ENCODE results near the gene MEAK7.

The MEAK7 gene

GRCh38 chr16:84535851-84536250 lies 31.4 kb upstream of the MEAK7 start:
- in situ Hi-C loops (cut with MboI; ENCODE audit: low sequenced_read_pairs) = loop anchor here (25.0 kb wide), 1 partner anchor 426 kb away; no protein-coding TSS in a partner anchor

DNA sequence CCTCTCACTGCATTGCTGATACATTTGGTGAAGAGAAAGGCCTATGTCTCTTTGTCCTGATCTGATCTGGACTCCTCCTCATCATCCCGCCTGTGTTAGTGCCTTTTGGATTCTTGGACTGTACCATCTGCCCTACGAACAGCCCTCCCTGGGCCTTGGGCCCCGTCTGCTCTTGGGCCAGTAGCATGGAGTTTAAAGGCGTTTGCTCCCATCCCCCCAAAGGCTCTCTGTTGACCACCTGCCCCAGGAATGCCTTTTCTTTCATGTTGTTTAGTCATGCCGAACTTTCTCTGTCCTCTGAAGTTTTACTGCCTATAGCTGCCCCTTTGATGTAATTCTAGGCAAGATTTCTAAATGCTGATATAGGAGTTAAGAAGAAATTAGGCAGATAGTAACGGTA lies 30.9 kb upstream of the MEAK7 start:
- in situ Hi-C loops (cut with MboI; ENCODE audit: low sequenced_read_pairs) = loop anchor here (25.0 kb wide), 1 partner anchor 427 kb away; no protein-coding TSS in a partner anchor

GRCh38 chr16:84534815-84535214 lies 30.4 kb upstream of the MEAK7 start:
- in situ Hi-C loops (cut with MboI; ENCODE audit: low sequenced_read_pairs) = loop anchor here (25.0 kb wide), 1 partner anchor 427 kb away; no protein-coding TSS in a partner anchor

GRCh38 chr16:84532855-84533486 lies 28.5 kb upstream of the MEAK7 start:
- in situ Hi-C loops (cut with MboI; ENCODE audit: low sequenced_read_pairs) = loop anchor here (25.0 kb wide), 1 partner anchor 429 kb away; no protein-coding TSS in a partner anchor

DNA sequence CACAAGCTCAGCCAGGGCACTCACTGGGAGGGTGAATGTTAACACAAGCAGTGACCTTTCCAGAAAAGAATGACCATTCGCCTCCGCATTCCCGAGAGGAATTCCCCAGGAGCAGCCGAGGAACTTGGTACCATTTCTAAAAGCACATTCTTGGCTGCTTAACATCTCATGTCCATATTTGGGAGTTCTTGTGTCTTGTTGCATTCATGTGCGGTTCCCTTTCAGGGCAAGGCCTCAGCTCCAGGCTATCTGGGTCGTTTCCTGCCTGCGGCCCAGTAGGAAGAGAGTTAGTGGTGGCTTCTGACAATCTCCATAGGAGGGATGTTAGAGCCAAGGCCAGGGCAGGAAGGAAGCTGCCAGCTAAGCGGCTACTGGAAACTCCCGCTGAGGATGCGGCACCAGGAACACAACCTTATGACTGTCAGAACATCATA lies 27.8 kb upstream of the MEAK7 start:
- in situ Hi-C loops (cut with MboI; ENCODE audit: low sequenced_read_pairs) = loop anchor here (25.0 kb wide), 1 partner anchor 430 kb away; no protein-coding TSS in a partner anchor

DNA sequence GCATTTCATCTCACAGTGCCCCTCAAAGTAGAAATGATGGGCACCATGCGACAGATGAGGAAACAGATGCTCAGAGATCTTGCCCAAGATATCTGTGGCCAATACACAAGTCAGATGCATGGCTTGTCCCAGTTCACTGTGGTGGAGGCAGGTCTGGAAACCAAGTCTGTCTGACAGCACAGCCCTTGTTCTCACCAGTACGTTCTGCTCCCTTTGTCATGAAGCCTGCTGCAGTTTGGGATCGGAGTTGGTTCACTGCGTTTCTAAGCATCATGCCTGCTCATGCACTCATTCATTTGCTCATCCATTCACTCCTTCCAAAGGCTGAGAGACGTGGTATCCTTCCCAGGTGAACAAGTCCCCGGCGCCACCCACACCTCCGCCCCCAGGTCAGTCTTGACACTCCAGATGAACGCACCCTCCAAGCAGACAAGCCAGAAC lies 27.2 kb upstream of the MEAK7 start:
- in situ Hi-C loops (cut with MboI; ENCODE audit: low sequenced_read_pairs) = loop anchor here (25.0 kb wide), 1 partner anchor 431 kb away; no protein-coding TSS in a partner anchor

- in situ Hi-C loops (cut with MboI; ENCODE audit: low sequenced_read_pairs) = loop anchor here (25.0 kb wide), 1 partner anchor 432 kb away; no protein-coding TSS in a partner anchor
These were observed 26.1 kb upstream of the MEAK7 start for GRCh38 chr16:84530590-84530989.

- in situ Hi-C loops (cut with MboI; ENCODE audit: low sequenced_read_pairs) = loop anchor here (25.0 kb wide), 1 partner anchor 433 kb away; no protein-coding TSS in a partner anchor
These were observed 25.1 kb upstream of the MEAK7 start for GRCh38 chr16:84529607-84530006.

GRCh38 chr16:84528322-84528721 lies 23.9 kb upstream of the MEAK7 start:
- in situ Hi-C loops (cut with MboI; ENCODE audit: low sequenced_read_pairs) = loop anchor here (25.0 kb wide), 1 partner anchor 434 kb away; no protein-coding TSS in a partner anchor

- in situ Hi-C loops (cut with MboI; ENCODE audit: low sequenced_read_pairs) = loop anchor here (25.0 kb wide), 1 partner anchor 435 kb away; no protein-coding TSS in a partner anchor
These were observed 23.2 kb upstream of the MEAK7 start for GRCh38 chr16:84527532-84528269.

GRCh38 chr16:84526794-84527531 lies 22.5 kb upstream of the MEAK7 start:
- in situ Hi-C loops (cut with MboI; ENCODE audit: low sequenced_read_pairs) = loop anchor here (25.0 kb wide), 1 partner anchor 435 kb away; no protein-coding TSS in a partner anchor

DNA sequence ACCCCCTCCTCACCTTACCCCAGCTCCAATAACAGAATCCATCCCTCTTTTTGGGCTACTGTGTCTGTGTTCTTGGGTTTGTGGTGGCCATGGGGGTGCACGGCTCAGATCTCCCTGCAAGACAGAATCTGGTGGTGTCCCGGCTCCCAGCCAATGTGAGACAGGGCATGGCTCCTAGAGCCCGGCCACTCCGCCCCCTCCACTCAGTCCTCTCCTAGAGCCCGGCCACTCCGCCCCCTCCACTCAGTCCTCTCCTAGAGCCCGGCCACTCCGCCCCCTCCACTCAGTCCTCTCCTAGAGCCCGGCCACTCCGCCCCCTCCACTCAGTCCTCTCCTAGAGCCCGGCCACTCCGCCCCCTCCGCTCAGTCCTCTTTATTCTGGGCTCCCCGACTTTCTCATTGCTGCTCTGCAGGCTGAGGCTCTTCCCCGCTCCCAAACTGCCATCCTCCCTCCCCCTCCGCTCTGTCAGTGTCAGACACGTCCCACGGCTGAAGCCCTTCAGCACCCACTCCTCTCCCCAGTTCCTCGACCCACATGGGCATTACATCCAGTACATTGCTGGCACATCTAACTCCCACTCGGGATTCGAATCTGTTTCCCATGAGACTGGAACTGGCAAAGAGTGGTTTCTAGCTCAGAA lies 20.6 kb upstream of the MEAK7 start:
- in situ Hi-C loops (cut with MboI; ENCODE audit: low sequenced_read_pairs) = loop anchor here (25.0 kb wide), 2 partner anchors 212 to 437 kb away; no protein-coding TSS in a partner anchor

- in situ Hi-C loops (cut with MboI; ENCODE audit: low sequenced_read_pairs) = loop anchor here (25.0 kb wide), 1 partner anchor 213 kb away; no protein-coding TSS in a partner anchor
These were observed 20.0 kb upstream of the MEAK7 start for GRCh38 chr16:84524346-84524920.

DNA sequence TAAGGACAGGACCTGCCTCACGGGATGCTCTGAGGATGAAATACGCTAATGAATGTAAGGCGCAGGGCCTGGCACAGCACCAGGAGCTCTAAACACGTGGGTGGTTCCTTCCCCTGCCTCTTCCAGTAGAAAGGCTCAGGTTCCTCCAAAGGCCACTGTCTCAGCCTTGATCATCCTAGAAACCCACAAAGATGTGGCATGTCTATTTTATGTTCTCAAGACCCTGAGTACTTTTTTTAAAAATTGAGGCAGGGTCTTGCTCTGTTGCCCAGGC lies 17.0 kb upstream of the MEAK7 start:
- in situ Hi-C loops (cut with MboI; ENCODE audit: low sequenced_read_pairs) = loop anchor here (25.0 kb wide), 1 partner anchor 216 kb away; no protein-coding TSS in a partner anchor

DNA sequence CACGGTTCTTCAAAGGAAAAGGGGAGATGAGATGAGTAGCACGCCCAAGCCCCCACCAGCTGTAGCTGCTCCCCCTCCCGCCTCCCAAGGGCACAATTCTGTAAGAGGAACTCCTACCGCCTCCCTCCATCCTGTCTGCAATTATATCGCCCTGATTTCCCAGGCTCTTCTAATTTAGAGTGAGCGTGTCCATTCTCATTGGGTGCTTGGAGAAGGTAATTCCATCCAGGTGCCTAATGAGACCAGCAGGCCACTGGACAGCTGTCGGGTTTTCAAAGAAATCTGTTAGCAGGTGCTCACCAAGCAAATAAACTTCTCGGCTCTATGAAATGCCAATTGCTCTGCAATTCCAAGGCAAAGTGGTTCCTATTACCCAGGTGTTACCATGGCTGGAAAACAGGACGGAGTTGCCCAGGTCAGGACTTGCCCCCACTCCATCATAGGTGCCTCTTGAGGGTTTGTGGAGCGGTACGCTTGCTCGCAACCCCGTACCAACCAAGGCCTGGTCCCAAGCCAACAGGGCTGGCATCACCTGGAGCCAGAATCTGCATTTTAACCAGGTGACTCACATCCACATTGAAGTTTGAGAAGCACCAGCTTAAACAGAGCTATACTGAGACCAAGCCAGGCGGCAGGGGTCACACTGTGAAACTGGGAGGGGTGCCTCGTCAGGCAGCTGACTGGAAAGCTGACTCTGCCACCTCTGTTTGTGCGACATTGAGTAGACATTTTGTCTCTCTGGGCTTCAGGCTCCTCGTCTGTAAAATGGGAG lies 16.5 kb upstream of the MEAK7 start:
- in situ Hi-C loops (cut with MboI; ENCODE audit: low sequenced_read_pairs) = loop anchor here (25.0 kb wide), 1 partner anchor 216 kb away; no protein-coding TSS in a partner anchor

DNA sequence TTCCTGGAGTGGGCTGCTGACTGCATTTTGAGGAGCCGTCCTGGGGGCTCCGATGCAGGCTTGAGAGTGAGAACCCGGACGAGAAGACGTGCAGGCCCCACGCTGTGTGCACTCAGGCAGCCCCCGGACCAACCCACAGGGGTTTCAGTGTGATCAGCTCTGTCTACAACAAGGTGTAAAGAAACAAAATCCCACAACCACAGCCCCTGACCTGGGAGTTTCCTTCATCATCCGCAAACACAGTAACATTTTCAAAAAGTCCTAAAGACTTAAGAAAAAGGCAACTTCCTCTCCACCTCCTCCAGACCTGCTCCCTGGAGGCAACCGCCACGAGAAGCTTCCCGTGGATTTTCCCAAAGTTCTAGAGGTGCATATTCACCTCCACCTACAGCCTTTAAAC lies 15.4 kb upstream of the MEAK7 start:
- in situ Hi-C loops (cut with MboI; ENCODE audit: low sequenced_read_pairs) = loop anchor here (25.0 kb wide), 1 partner anchor 217 kb away; no protein-coding TSS in a partner anchor

GRCh38 chr16:84518804-84519341 lies 14.4 kb upstream of the MEAK7 start:
- in situ Hi-C loops (cut with MboI; ENCODE audit: low sequenced_read_pairs) = loop anchor here (25.0 kb wide), 1 partner anchor 218 kb away; no protein-coding TSS in a partner anchor

DNA sequence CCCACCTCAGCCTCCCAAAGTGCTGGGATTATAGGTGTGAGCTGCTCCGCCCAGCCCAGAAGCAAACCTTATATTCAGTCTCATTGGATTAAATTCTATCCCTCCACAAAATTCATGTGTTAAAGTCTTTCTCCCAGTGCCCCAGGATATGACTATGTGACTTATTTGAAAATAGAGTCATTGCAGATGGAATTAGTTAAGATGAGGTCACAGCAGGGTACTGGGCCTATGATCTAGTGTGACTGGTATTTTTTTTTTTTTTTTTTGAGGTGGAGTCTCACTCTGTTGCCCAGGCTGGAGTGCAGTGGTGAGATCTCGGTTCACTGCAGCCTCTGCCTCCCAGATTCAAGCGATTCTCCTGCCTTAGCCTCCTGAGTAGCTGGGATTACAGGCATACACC lies 13.8 kb upstream of the MEAK7 start:
- in situ Hi-C loops (cut with MboI; ENCODE audit: low sequenced_read_pairs) = loop anchor here (25.0 kb wide), 1 partner anchor 219 kb away; no protein-coding TSS in a partner anchor

DNA sequence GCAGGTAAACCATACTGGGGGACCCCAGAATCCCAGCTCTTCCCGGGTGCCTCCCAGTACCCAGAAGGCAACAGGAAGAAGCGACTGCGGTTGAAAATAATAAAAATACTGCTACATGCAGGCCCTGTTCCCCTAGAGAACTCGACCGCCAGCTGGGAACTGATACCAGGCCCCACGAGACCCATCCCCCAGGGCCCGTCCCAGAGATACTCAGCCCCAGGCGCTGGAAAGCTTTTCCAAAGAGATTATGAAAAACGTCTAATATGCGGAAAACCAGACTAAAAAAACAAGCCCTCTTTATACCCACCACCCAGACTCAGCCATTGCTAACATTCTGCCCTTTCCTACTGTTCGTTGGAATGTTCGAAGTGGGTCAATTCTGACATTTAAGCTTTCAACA lies 12.9 kb upstream of the MEAK7 start:
- in situ Hi-C loops (cut with MboI; ENCODE audit: low sequenced_read_pairs) = loop anchor here (25.0 kb wide), 1 partner anchor 220 kb away; no protein-coding TSS in a partner anchor
